CD4-positive, alpha-beta T cell treated with Interleukin-12 subunit alpha and Interleukin-12 subunit beta, for 1 hour (primary cell): ENCODE data around the gene HILPDA.
"Not testable (repeated sequence)": the region's sequence is repeated elsewhere in the genome, so short reads cannot be mapped to it uniquely, and the experiment has no call there.

Source experiments
- DNase-seq: peaks from one replicate; pipeline ENCODE4 v3.0.0-alpha.2; 2020

The HILPDA gene

DNA sequence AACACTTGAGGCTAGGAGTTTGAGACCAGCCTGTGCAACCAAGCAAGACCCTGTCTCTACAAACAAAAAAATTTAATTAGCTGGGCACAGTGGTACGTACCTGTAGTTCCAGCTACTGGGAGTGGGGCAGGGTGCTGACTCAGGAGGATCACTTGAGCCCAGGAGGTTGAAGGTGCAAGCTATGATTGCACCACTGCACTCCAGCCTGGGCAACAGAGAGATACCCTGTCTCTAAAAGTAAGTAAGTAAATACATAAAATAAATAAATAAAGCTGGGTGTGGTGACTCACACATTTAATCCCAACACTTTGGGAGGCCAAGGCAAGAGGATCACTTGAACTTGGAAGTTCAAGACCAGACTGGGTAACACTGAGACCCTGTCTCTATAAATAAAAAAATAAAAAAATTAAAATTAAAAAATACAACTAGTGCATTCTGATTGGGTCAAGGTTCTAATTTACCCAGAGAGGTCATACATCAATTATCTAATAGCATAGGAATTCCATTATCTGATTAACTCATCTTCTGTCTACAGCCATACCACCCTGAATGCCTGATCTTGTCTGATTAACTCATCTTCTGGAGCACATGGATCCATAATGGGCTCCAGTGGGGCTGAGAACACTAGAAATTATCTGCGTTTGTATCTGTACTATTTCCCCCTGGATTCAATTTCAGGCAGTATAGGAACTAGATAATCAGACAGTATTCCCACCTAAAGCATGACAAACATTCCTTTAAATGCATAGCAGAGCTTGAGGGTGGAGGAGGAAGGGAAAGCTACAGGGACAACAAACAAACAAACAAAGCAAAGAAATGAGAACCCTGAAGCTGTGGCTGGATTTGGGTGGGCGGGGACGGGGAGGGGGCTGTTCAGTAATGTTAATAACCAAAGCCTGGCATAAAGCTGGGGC, 21.0 kb upstream of the HILPDA start:
- DNase-seq, result no peak

GRCh38 chr7:128435327-128435686, 20.4 kb upstream of the HILPDA start:
- DNase-seq, result no peak

DNA sequence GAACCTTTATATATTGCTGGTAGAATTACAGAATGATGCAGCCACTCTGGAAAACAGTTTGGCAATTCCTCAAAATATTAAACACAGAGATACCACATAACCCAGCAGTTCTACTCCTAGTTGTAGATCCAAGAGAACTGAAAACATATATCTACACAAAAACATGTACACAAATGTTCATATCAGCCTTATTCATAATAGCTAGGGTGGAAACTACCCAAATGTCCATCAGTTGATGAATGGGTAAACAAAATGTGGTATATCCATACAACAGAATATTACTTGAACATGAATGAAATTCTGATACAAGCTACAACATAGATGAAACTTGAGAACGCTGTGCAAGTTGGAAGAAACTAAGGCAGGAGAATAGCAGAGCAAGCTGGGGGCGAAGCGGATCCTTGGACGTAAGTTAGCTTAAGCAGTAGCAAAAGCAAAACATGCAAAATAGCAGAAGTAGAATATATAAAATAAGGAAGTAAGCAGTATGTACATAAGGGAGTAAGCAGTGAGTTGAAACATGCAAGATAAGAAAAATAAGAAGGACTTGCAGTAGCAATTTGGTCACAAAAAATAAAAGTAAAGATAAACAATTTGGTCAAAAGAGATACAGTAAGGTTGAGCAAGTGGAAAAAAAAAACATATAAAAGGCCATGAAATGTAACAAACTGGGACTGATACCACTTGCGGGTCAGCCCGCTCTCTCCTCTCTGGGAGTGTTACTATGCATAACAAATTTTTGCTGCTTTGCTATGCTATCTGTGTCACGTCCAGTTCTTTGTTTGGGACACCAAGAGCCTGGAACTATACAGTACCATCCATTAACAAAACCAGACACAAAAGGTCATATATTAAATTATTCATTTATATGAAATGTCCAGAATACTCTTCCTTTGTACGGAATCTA, 18.0 kb upstream of the HILPDA start:
- DNase-seq, result no peak

- no peak for DNase-seq
Measured at GRCh38 chr7:128442356-128442755, 13.3 kb upstream of the HILPDA start.

- no peak for DNase-seq
Measured at GRCh38 chr7:128443831-128444600, 11.7 kb upstream of the HILPDA start.

DNA sequence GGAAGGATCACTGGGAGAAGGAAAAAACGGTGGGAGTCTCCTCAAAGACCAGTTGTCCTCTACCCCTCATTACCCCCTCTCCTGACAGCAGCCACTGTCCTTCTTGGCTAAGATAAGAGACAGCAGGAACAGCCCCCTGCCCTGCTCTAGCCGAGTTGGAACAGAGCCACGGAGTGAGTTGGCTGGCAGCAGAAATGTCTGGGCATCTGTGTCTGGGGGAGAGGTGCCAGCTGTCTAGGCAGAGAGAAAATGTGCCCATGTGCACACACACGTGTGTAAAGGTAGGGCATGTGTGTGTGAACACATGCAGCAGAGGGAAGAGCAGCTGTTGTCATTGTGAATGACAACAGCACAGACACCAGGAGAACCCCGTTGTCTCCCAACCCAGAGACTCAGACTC, 9.4 kb upstream of the HILPDA start:
- no peak for DNase-seq

GRCh38 chr7:128447941-128448564, 7.6 kb upstream of the HILPDA start:
- DNase-seq, result no peak

- no peak for DNase-seq
Measured at GRCh38 chr7:128448751-128449302, 6.9 kb upstream of the HILPDA start.

GRCh38 chr7:128450409-128450808, 5.3 kb upstream of the HILPDA start:
- no peak for DNase-seq

DNA sequence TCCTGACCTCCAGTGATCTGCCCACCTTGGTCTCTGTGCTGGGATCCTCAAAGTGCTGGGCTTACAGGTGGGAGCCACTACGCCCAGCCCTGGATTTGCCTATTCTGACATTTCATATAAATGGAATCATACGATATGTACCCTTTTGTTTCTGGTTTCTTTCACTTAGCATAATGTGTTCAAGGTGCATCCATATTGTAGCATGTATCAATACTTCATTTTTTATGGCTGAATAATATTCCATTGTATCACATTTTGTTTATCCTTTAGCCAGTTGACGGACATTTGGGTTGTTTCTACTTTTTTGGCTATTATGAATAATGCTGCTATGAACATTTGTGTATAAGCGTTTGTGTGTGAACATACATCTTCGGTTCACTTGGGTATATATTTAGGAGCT, 4.8 kb upstream of the HILPDA start:
- no peak for DNase-seq

DNA sequence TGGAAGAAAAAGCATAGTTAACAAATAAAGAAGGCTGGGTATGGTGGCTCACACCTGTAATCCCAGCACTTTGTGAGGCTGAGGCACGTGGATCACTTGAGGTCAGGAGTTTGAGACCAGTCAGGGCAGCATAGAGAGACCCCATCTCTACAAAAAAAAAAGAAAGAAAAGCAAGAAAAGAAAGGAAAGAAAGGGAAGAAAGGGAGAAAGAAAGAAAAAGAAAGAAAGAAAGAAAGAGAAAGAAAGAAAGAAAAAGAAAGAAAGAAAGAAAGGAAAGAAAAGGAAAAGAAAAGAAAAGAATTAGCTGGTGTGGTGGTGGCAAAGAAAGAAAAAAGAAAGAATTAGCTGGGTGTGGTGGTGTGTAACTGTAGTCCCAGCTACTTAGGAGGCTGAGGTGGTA, 3.1 kb upstream of the HILPDA start:
- no peak for DNase-seq

DNA sequence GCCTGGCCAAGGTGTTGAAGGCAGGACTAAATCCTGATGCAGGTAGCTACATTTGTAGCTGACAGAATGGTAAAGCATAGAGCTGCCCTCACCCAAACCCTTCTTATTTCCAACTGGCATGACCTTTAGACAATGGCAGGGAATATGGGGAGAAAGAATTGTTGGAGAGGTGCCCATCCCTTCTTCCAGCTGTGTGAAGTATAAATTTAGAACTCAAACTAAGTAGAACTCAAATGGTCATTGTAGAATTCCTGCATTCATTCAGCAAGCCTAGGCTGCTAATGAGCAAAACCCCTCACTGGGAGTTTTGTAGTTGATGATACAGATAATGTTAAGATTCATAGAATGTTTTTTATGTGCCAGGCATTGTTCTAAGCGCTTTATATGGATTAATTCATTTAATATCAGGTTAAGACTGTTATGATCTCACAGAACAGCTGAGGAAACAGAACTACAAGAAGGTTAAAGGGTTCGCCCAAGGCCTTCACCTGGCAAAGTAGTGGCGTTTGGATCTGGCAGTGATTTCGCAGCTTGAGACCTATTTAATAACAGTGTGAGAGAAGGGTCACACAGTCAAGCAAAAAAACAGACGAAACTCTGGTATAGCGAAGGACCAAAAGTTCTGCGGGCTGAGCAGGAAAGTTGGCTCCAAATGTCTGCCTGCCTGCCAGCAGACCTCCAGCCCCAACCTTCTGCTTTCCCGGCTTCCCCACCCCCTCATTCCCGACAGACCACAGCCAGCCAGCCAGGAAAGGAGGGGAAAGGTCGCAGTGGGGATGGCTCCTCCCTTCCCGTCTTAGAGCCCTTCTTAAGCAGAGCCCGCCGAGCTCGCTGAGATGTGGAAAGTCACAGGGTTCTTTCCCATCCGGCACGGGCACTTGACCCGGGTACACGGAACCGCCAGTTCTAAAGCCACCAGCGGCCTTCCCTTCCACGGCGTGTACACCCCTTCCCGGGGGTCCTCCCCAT, 1.6 kb upstream of the HILPDA start:
- DNase-seq, result no peak

- no peak for DNase-seq
Measured at GRCh38 chr7:128454808-128455542, 703 bp upstream of the HILPDA start.

DNA sequence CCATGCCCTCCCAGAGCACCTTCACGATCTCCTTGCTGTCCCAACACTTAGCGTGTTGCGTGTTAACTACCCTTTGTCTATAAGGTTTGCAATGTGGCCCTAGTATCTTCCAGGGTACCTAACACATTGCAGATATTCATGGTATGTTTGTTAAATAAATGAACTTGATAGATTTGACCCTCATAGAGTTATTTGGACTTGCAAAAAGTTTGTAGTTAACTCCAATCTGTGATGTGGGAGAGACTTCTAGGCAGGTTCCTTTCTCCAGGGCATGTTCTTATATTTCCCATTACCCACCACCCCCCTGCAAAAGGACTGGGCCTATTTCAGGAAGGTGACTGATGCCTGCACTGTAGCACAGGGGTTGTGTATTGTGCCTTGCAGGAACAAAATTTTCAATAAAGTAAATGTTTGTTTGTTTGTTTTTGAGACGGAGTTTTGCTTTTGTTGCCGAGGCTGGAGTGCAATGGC, 612 bp downstream of the HILPDA start:
- no peak for DNase-seq

DNA sequence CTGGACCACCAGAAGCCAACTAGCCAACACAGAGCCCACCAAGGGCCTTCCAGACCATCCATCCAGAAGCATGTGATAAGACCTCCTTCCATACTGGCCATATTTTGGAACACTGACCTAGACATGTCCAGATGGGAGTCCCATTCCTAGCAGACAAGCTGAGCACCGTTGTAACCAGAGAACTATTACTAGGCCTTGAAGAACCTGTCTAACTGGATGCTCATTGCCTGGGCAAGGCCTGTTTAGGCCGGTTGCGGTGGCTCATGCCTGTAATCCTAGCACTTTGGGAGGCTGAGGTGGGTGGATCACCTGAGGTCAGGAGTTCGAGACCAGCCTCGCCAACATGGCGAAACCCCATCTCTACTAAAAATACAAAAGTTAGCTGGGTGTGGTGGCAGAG, 1.7 kb downstream of the HILPDA start:
- DNase-seq, result not testable (repeated sequence)

GRCh38 chr7:128458956-128459355, 3.3 kb downstream of the HILPDA start:
- DNase-seq, result no peak

GRCh38 chr7:128459394-128459878, 3.8 kb downstream of the HILPDA start:
- peak; percentile 84 for DNase-seq

DNA sequence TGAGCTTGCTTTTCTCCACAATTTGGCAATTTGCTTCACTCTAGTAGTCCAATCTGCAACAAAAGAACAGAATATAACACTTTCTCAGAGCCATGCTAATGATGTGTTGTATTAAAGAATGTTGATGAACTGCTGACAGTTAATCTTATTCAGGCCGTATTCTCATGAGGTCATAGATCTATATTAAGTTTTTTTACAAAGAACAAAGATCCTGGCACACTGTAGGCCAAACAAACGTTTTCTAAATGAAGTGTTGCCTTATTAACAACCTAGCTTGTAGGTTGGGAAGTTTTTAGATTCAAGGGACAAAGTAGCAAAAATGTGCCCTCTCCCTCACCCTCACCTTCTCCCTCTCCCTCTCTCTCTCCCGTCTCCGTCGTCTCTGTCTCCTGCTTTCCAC, 6.8 kb downstream of the HILPDA start:
- no peak for DNase-seq

DNA sequence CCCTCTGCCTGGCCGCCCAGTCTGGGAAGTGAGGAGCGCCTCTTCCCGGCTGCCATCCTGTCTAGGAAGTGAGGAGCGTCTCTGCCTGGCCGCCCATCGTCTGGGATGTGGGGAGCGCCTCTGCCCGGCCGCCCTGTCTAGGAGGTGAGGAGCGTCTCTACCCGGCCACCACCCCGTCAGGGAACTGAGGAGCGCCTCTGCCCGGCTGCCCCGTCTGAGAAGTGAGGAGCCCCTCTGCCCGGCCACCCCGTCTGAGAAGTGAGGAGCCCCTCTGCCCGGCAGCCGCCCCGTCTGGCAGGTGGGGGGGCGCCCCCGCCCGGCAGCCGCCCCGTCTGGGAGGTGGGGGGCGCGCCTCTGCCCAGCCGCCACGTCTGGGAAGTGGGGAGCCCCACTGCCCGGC, 7.7 kb downstream of the HILPDA start:
- DNase-seq, result not testable (repeated sequence)

- not testable (repeated sequence) for DNase-seq
Measured at GRCh38 chr7:128463933-128464332, 8.3 kb downstream of the HILPDA start.
